ENCODE measurements around the gene C4BPA.

- TF ChIP-seq CTCF (IDR thresholded peaks at IDR 0.05; ENCODE audit: low read length) = no peak
- TF ChIP-seq EZH2 (optimal IDR thresholded peaks at IDR 0.05; ENCODE audit: low read depth, low read length) = no peak
- no peak for TF ChIP-seq EZH2phosphoT487 (IDR thresholded peaks at IDR 0.05; ENCODE audit: low read length)
These were observed 20.4 kb downstream of the C4BPA start for GRCh38 chr1:207124389-207124788.
